ENCODE measurements around the gene PRPS1L1.

DNA sequence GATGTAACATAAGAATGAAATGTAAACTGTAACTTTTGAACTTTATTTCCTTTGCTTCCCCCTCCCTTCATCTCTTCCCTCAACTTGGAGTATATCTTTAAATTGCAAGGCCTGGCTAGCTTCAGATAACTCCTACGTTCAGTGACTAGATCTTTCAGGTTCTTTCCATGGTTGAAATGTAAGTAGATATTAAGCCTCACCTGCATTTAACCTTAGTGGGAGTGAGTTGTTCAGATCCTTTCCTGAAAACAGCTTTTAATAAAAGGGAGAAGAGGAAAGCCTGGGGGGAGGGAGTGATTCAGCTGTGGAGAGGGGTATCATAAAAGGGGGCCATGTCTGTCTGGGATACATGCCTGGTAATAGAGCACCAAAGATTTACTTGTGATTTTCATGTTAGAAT lies 19.0 kb upstream of the PRPS1L1 start:
- TF ChIP-seq, protein P1, sequence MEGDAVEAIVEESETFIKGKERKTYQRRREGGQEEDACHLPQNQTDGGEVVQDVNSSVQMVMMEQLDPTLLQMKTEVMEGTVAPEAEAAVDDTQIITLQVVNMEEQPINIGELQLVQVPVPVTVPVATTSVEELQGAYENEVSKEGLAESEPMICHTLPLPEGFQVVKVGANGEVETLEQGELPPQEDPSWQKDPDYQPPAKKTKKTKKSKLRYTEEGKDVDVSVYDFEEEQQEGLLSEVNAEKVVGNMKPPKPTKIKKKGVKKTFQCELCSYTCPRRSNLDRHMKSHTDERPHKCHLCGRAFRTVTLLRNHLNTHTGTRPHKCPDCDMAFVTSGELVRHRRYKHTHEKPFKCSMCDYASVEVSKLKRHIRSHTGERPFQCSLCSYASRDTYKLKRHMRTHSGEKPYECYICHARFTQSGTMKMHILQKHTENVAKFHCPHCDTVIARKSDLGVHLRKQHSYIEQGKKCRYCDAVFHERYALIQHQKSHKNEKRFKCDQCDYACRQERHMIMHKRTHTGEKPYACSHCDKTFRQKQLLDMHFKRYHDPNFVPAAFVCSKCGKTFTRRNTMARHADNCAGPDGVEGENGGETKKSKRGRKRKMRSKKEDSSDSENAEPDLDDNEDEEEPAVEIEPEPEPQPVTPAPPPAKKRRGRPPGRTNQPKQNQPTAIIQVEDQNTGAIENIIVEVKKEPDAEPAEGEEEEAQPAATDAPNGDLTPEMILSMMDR (IDR thresholded peaks at IDR 0.05; ENCODE audit: low read depth, low read length, poor library complexity, severe bottlenecking), result no peak
- no peak for TF ChIP-seq EZH2phosphoT487 (IDR thresholded peaks at IDR 0.05; ENCODE audit: borderline replicate concordance, low read length)
